Neural cell (in vitro differentiated cells): ENCODE measurements around the gene MTMR3.

Source experiments
- CTCF ChIP-seq: fragments of 450-650 bp; IDR thresholded peaks from 2 replicates; pipeline ENCODE4 v1.5.1; 2014; ENCODE audit warnings: antibody characterized with exemption, mild to moderate bottlenecking, moderate library complexity; ENCODE audit not compliant: poor library complexity, severe bottlenecking
- EP300 ChIP-seq: fragments of 450-650 bp; conservative IDR thresholded peaks from 2 replicates; pipeline ENCODE4 v1.6.1; 2014; ENCODE audit warnings: antibody characterized with exemption, mild to moderate bottlenecking, moderate library complexity; ENCODE audit not compliant: poor library complexity, severe bottlenecking
- TAF1 ChIP-seq: IDR thresholded peaks from 2 replicates; pipeline ENCODE4 v1.6.1; 2012; ENCODE audit warnings: low read depth
- TF ChIP-seq, protein P1 (sequence below): IDR thresholded peaks from 2 replicates; pipeline ENCODE4 v1.6.1; 2012; ENCODE audit warnings: borderline replicate concordance

- TF ChIP-seq, protein P1, sequence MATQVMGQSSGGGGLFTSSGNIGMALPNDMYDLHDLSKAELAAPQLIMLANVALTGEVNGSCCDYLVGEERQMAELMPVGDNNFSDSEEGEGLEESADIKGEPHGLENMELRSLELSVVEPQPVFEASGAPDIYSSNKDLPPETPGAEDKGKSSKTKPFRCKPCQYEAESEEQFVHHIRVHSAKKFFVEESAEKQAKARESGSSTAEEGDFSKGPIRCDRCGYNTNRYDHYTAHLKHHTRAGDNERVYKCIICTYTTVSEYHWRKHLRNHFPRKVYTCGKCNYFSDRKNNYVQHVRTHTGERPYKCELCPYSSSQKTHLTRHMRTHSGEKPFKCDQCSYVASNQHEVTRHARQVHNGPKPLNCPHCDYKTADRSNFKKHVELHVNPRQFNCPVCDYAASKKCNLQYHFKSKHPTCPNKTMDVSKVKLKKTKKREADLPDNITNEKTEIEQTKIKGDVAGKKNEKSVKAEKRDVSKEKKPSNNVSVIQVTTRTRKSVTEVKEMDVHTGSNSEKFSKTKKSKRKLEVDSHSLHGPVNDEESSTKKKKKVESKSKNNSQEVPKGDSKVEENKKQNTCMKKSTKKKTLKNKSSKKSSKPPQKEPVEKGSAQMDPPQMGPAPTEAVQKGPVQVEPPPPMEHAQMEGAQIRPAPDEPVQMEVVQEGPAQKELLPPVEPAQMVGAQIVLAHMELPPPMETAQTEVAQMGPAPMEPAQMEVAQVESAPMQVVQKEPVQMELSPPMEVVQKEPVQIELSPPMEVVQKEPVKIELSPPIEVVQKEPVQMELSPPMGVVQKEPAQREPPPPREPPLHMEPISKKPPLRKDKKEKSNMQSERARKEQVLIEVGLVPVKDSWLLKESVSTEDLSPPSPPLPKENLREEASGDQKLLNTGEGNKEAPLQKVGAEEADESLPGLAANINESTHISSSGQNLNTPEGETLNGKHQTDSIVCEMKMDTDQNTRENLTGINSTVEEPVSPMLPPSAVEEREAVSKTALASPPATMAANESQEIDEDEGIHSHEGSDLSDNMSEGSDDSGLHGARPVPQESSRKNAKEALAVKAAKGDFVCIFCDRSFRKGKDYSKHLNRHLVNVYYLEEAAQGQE, result no peak
- TF ChIP-seq TAF1 (no peak), EP300 (no peak), CTCF (no peak)
Observed at GRCh38 chr22:29856496-29856895, 26.5 kb upstream of the MTMR3 start.
